Measurements from ENCODE around the gene PRKCI.

DNA sequence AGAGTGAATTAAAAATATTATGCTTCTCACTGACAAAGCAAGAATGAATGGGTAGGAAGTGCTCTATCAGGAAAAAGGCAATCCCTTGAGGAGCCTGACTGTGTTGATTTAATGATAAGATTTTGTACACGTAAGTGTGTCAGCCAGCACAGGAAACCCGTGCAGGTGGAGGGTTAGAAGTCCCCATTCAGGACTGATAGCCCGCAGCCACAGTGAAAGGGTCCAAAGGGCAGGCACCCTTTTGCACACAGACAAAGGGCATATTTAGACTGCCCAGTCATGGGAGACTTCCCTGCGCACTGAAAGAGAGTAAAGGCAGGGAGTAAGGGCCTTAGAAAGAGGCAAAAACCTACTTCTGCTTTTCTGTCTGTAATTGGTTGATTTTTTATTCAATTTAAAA, 108.9 kb downstream of the PRKCI start:
- TF ChIP-seq, protein P1, sequence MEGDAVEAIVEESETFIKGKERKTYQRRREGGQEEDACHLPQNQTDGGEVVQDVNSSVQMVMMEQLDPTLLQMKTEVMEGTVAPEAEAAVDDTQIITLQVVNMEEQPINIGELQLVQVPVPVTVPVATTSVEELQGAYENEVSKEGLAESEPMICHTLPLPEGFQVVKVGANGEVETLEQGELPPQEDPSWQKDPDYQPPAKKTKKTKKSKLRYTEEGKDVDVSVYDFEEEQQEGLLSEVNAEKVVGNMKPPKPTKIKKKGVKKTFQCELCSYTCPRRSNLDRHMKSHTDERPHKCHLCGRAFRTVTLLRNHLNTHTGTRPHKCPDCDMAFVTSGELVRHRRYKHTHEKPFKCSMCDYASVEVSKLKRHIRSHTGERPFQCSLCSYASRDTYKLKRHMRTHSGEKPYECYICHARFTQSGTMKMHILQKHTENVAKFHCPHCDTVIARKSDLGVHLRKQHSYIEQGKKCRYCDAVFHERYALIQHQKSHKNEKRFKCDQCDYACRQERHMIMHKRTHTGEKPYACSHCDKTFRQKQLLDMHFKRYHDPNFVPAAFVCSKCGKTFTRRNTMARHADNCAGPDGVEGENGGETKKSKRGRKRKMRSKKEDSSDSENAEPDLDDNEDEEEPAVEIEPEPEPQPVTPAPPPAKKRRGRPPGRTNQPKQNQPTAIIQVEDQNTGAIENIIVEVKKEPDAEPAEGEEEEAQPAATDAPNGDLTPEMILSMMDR (IDR thresholded peaks at IDR 0.05) = no peak
- TF ChIP-seq POLR2A (IDR thresholded peaks at IDR 0.05) = no peak

Measured in lower leg skin (tissue), 3 donors.